Measurements from ENCODE around the gene SDS. TPM values are rescaled to one million over a fixed set of nuclear protein-coding genes. Genes with fewer than 3 reads are reported as not detected.
A peak's percentile ranks its signal among the peaks of the same experiment; 100 is the strongest.
"Not testable (repeated sequence)": the region's sequence is repeated elsewhere in the genome, so short reads cannot be mapped to it uniquely, and the experiment has no call there.

Gene SDS
- total and polyA plus RNA-seq, 2 experiments from 2014 or later: 0.57 TPM; not detected in 1

- TF ChIP-seq ETS1 (IDR thresholded peaks at IDR 0.05): no peak
- TF ChIP-seq EZH2 (IDR thresholded peaks at IDR 0.05; ENCODE audit: low read depth, unreplicated experiment): no peak
- TF ChIP-seq ZNF114 (CRISPR knock-in tag; IDR thresholded peaks at IDR 0.05): no peak
- TF ChIP-seq REST (IDR thresholded peaks at IDR 0.05; ENCODE audit: unreplicated experiment): no peak
- TF ChIP-seq EZH2phosphoT487 (IDR thresholded peaks at IDR 0.05; ENCODE audit: unreplicated experiment): no peak
These were observed 44.4 kb downstream of the SDS start (continued) for GRCh38 chr12:113359133-113359938.

GRCh38 chr12:113358381-113359132, 45.1 kb downstream of the SDS start, which contains the start of gene PLBD2:
Gene PLBD2, plus strand, starts transcription at chr12:113358587. Its CDS starts 14 bp downstream, at chr12:113358601.
- Mint-ChIP-seq H3K27ac (peak within 1 kb of the TSS; percentile 89; the same call in 1 of the 2 replicates), H3K4me1 (peaks cover 17% of the 10 kb centered on the region), H3K9me3 (no peaks in the 10 kb centered on the region), H3K4me3 (peak within 1 kb of the TSS; percentile 82), H3K27me3 (ENCODE audit: insufficient read depth, low read depth, poor library complexity) (peaks cover 9% of the 10 kb centered on the region), H3K36me3 (ENCODE audit: low read depth) (peaks cover 3% of the 10 kb centered on the region; the same call in 1 of the 3 replicates)
- Histone ChIP-seq H3K4me2 (peak within 1 kb of the TSS; percentile 93), H2AFZ (peak within 1 kb of the TSS; percentile 92), H3K4me1 (ENCODE audit: insufficient read depth) (peaks cover 9% of the 10 kb centered on the region), H4K20me1 (replicated peaks; ENCODE audit: insufficient read depth) (no peaks in the 10 kb centered on the region; the same call in 1 of the 2 replicates), H3K27me3 (ENCODE audit: insufficient read depth) (no peaks in the 10 kb centered on the region), H3K4me3 (peak within 1 kb of the TSS; percentile 89), H3K36me3 (ENCODE audit: insufficient read depth) (no peaks in the 10 kb centered on the region), H3F3A (replicated peaks; ENCODE audit: low read depth) (no peaks in the 10 kb centered on the region), H3K9me2 (ENCODE audit: insufficient read depth) (no peaks in the 10 kb centered on the region), H3K79me2 (replicated peaks; ENCODE audit: insufficient read depth) (peaks cover 4% of the 10 kb centered on the region), H3K27ac (ENCODE audit: low read depth) (no peak within 1 kb of the TSS)
- DNase-seq (ENCODE audit: low spot score): peak; percentile 97
- peak; percentile 97 for ATAC-seq
- TF ChIP-seq ZNF114 (CRISPR knock-in tag; IDR thresholded peaks at IDR 0.05): no peak
- peak; percentile 74 for TF ChIP-seq REST (IDR thresholded peaks at IDR 0.05; ENCODE audit: unreplicated experiment)
- peak in 1 of 2 experiments; percentile 29; a peak in 2 of 4 replicates for TF ChIP-seq CTCF (conservative IDR thresholded peaks at IDR 0.05; ENCODE audit: low read depth in 2 of 2)
- TF ChIP-seq CREB1 (CRISPR knock-in tag; IDR thresholded peaks at IDR 0.05; ENCODE audit: low read depth): peak; percentile 90
- TF ChIP-seq POLR2AphosphoS5 (IDR thresholded peaks at IDR 0.05; ENCODE audit: low read depth): peak; percentile 71

GRCh38 chr12:113354192-113354591, 49.5 kb downstream of the SDS start:
- H3K27ac Mint-ChIP-seq; H3K4me1 ChIP-seq (ENCODE audit: insufficient read depth); H3K9me2 ChIP-seq (ENCODE audit: insufficient read depth); DNase-seq (ENCODE audit: low spot score); H3K4me1 Mint-ChIP-seq; ATAC-seq; H3K36me3 ChIP-seq (ENCODE audit: insufficient read depth); H3K4me3 Mint-ChIP-seq; H3K79me2 ChIP-seq (replicated peaks; ENCODE audit: insufficient read depth); H3K36me3 Mint-ChIP-seq (ENCODE audit: low read depth); H2AFZ ChIP-seq; H3K9me3 Mint-ChIP-seq; H3K27me3 ChIP-seq (ENCODE audit: insufficient read depth); H4K20me1 ChIP-seq (replicated peaks; ENCODE audit: insufficient read depth); H3F3A ChIP-seq (replicated peaks; ENCODE audit: low read depth); H3K27me3 Mint-ChIP-seq (ENCODE audit: insufficient read depth, low read depth, poor library complexity); H3K4me3 ChIP-seq; H3K27ac ChIP-seq (ENCODE audit: low read depth); H3K4me2 ChIP-seq: not testable (repeated sequence)

Measured in GM23338 (cell line).